GM18873 (cell line): ENCODE results near the gene KDM4D.
"Not testable (repeated sequence)": the region's sequence is repeated elsewhere in the genome, so short reads cannot be mapped to it uniquely, and the experiment has no call there.

ENCODE experiments used
- ATAC-seq: cut with Tn5 transposase; IDR thresholded peaks from one replicate; pipeline ENCODE4 v1.9.1; 2021; ENCODE audit warnings: mild to moderate bottlenecking, moderate library complexity, moderate number of reproducible peaks; ENCODE audit not compliant: unreplicated experiment, low FRiP score

KDM4D gene

GRCh38 chr11:94956963-94957362 is 16.5 kb upstream of the KDM4D start:
- ATAC-seq: no peak

GRCh38 chr11:94958121-94958696 is 15.3 kb upstream of the KDM4D start:
- ATAC-seq: no peak

- ATAC-seq: no peak
These were observed 14.3 kb upstream of the KDM4D start for GRCh38 chr11:94959179-94959578.

GRCh38 chr11:94960488-94960887 is 13.0 kb upstream of the KDM4D start:
- ATAC-seq: no peak

- no peak for ATAC-seq
These were observed 12.3 kb upstream of the KDM4D start for GRCh38 chr11:94961255-94961654.

- ATAC-seq: no peak
These were observed 8.6 kb upstream of the KDM4D start for GRCh38 chr11:94964934-94965333.

- ATAC-seq: no peak
These were observed 5.1 kb upstream of the KDM4D start for GRCh38 chr11:94968334-94968958.

- ATAC-seq: no peak
These were observed 810 bp upstream of the KDM4D start for GRCh38 chr11:94972700-94973098.

GRCh38 chr11:94974178-94974577 is 669 bp downstream of the KDM4D start:
- ATAC-seq: no peak

GRCh38 chr11:94975599-94975998 is 2.1 kb downstream of the KDM4D start:
- ATAC-seq: no peak

GRCh38 chr11:94987378-94987777 is 13.9 kb downstream of the KDM4D start:
- ATAC-seq: no peak

GRCh38 chr11:94988748-94989147 is 15.2 kb downstream of the KDM4D start:
- no peak for ATAC-seq

GRCh38 chr11:94993400-94993943 is 20.0 kb downstream of the KDM4D start:
- ATAC-seq: no peak

GRCh38 chr11:94997437-94997836 is 23.9 kb downstream of the KDM4D start:
- ATAC-seq: no peak

GRCh38 chr11:94998285-94998684 is 24.8 kb downstream of the KDM4D start:
- ATAC-seq: no peak

- no peak for ATAC-seq
These were observed 30.2 kb downstream of the KDM4D start for GRCh38 chr11:95003716-95004115.

GRCh38 chr11:95005642-95006041 is 32.1 kb downstream of the KDM4D start:
- no peak for ATAC-seq

- no peak for ATAC-seq
These were observed 37.9 kb downstream of the KDM4D start for GRCh38 chr11:95011376-95011775.

GRCh38 chr11:95014184-95014821 is 40.8 kb downstream of the KDM4D start:
- no peak for ATAC-seq

GRCh38 chr11:95016139-95016538 is 42.6 kb downstream of the KDM4D start:
- no peak for ATAC-seq

- ATAC-seq: not testable (repeated sequence)
These were observed 48.0 kb downstream of the KDM4D start for GRCh38 chr11:95021468-95021867.

GRCh38 chr11:95024958-95025357 is 51.4 kb downstream of the KDM4D start, which contains the start of gene KDM4E:
TSS of gene KDM4E (plus strand) at chr11:95025258. CDS start at chr11:95025558, 300 bp downstream.
- ATAC-seq: no peak
